ENCODE data around the gene GUCY1A2. TPM values are rescaled to one million over a fixed set of nuclear protein-coding genes. Genes with fewer than 3 reads are reported as not detected.
A peak's percentile ranks its signal among the peaks of the same experiment; 100 is the strongest.

Gene GUCY1A2
- total RNA-seq, 1 experiment from 2014 or later: 0.55 TPM

DNA sequence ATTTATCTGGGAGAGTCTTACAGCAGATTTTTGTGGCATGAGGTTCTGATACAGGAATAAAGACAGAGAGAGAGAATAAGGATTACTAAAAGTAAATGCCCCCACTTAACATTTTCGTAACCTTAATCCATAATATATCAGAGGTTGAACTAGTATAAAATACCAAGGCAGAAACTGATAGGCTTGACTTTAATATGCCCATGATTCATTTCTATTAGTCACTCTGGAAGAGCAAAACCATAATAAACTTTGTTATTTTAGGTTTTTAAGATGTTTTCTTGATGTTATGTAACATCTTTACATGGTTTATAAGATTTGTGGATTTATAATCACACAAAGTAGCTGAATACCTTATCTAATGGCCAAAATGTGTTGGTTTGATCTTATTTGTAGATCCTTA, 19.1 kb downstream of the GUCY1A2 start:
- Histone ChIP-seq H3K9ac (ENCODE audit: extremely low read depth, insufficient read length, low read length) (no peak overlapping the region), H3K4ac (ENCODE audit: low read depth, low read length) (no peak overlapping the region), H3T11ph (ENCODE audit: low read length) (no peak overlapping the region), H2BK5ac (ENCODE audit: insufficient read length, low read length) (no peak overlapping the region), H3K18ac (ENCODE audit: insufficient read length, low read depth, low read length) (no peak overlapping the region), H3K79me1 (ENCODE audit: insufficient read depth, low read depth, low read length, poor library complexity, severe bottlenecking) (no peaks in the 10 kb centered on the region), H2BK120ac (ENCODE audit: low read depth, low read length, poor library complexity, severe bottlenecking) (no peak overlapping the region), H2BK15ac (ENCODE audit: low read depth, low read length) (no peak overlapping the region), H3K27me3 (ENCODE audit: insufficient read depth, low read length) (no peaks in the 10 kb centered on the region), H3K23me2 (ENCODE audit: insufficient read length, low read depth, low read length, poor library complexity, severe bottlenecking) (no peaks in the 10 kb centered on the region), H3K27ac (ENCODE audit: insufficient read length, low read depth, low read length) (no peak overlapping the region), H3K9me3 (ENCODE audit: control insufficient read depth, low read depth, low read length) (no peaks in the 10 kb centered on the region), H3K4me2 (ENCODE audit: insufficient read depth, insufficient read length, low read length) (no peak overlapping the region), H4K8ac (replicated peaks; ENCODE audit: insufficient read length, low read depth, low read length) (no peak overlapping the region), H3K4me1 (ENCODE audit: insufficient read depth, low read length) (no peaks in the 10 kb centered on the region), H4K91ac (ENCODE audit: insufficient read length, low read depth, low read length) (no peak overlapping the region), H4K20me1 (ENCODE audit: control insufficient read depth, insufficient read depth, insufficient read length) (no peaks in the 10 kb centered on the region), H3K56ac (ENCODE audit: insufficient read length, low read depth, low read length) (no peak overlapping the region), H2AK5ac (ENCODE audit: insufficient read length, low read length) (no peak overlapping the region), H3K23ac (ENCODE audit: insufficient read length, low read depth, low read length) (no peak overlapping the region), H2BK20ac (ENCODE audit: low read depth, low read length, poor library complexity, severe bottlenecking) (no peak overlapping the region), H3K79me2 (ENCODE audit: insufficient read depth, low read length) (no peaks in the 10 kb centered on the region), H2AFZ (ENCODE audit: low read length) (no peak overlapping the region), H2BK12ac (ENCODE audit: insufficient read length, low read depth, low read length) (no peak overlapping the region), H4K5ac (ENCODE audit: insufficient read length, low read depth, low read length) (no peak overlapping the region), H3K14ac (ENCODE audit: insufficient read depth, low read length) (no peak overlapping the region)
- H3K4me1 Mint-ChIP-seq: peaks cover 3 to 4% of the 10 kb centered on the region in 2 experiments
- TF ChIP-seq, protein P1, sequence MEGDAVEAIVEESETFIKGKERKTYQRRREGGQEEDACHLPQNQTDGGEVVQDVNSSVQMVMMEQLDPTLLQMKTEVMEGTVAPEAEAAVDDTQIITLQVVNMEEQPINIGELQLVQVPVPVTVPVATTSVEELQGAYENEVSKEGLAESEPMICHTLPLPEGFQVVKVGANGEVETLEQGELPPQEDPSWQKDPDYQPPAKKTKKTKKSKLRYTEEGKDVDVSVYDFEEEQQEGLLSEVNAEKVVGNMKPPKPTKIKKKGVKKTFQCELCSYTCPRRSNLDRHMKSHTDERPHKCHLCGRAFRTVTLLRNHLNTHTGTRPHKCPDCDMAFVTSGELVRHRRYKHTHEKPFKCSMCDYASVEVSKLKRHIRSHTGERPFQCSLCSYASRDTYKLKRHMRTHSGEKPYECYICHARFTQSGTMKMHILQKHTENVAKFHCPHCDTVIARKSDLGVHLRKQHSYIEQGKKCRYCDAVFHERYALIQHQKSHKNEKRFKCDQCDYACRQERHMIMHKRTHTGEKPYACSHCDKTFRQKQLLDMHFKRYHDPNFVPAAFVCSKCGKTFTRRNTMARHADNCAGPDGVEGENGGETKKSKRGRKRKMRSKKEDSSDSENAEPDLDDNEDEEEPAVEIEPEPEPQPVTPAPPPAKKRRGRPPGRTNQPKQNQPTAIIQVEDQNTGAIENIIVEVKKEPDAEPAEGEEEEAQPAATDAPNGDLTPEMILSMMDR (conservative IDR thresholded peaks at IDR 0.05): no peak
- no peaks in the 10 kb centered on the region for H3K9me3 Mint-ChIP-seq
- H3K36me3 Mint-ChIP-seq (ENCODE audit: insufficient read depth in 1 of 3, low read depth in 3 of 3): no peaks in the 10 kb centered on the region
- no CpG with 5 or more reads among the region's 1 CpG for WGBS (ENCODE audit: extremely low coverage, insufficient read length, low lambda C conversion rate)
- no peaks in the 10 kb centered on the region for H3K27me3 Mint-ChIP-seq (ENCODE audit: low read depth)
- DNase-seq: no peak
- H3K27ac Mint-ChIP-seq: 0 out of 7 replicates have a peak overlapping the region, but pooled peaks of 1 of the 3 experiments have one; percentile 63
- H3K4me3 Mint-ChIP-seq: no peak overlapping the region

Data from H9 (cell line).